ENCODE results near the gene GSTM3. TPM values are rescaled to one million over a fixed set of nuclear protein-coding genes. Genes with fewer than 3 reads are reported as not detected.

The GSTM3 gene
- total and polyA plus RNA-seq, 2 of the 13 experiments (the other 11 are each of a cell fraction or from before 2014, with no cell fraction given) = 127 to 142 TPM

DNA sequence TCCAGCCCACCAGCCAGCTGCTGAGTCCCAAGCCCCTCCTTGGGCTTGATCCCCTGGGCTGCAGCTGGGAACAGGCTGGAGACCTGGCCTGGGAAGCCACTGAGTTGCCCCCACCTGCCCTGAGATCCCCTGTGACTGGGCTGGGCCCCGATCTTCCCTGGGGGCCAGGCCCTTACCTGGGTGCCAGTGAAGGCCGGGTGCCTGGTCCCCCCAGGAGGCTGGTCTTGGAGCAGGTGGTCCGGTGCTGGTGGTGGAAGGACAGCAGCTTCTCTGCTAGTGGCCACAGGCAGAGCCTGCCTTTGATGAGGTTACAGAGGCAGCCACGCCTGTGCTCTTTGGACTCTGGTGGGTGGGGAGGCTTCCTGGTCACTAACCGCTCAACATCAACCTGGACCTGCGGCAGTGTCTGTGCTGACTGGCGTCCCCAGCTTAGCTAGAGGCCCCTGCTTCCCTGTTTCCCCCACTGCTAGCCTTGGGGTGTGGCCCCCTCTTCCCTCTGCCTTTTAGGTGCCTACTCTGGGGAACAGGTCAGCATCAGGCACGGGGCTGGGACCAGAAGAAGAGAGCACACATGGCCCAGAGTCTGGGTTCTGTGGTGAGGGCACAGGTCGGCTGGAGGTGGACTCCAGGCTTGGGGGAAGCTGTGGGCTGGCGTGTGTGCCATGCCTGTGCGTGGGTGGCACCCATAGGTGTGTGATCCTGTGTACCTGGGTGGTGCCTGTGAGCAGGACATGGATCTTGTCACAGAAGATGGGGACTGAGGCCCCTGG is 23.0 kb upstream of the GSTM3 start, which contains the start of gene EPS8L3 (continued):
- TF ChIP-seq, protein P1, sequence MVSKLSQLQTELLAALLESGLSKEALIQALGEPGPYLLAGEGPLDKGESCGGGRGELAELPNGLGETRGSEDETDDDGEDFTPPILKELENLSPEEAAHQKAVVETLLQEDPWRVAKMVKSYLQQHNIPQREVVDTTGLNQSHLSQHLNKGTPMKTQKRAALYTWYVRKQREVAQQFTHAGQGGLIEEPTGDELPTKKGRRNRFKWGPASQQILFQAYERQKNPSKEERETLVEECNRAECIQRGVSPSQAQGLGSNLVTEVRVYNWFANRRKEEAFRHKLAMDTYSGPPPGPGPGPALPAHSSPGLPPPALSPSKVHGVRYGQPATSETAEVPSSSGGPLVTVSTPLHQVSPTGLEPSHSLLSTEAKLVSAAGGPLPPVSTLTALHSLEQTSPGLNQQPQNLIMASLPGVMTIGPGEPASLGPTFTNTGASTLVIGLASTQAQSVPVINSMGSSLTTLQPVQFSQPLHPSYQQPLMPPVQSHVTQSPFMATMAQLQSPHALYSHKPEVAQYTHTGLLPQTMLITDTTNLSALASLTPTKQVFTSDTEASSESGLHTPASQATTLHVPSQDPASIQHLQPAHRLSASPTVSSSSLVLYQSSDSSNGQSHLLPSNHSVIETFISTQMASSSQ (IDR thresholded peaks at IDR 0.05; ENCODE audit: low read depth) = 0 out of 2 replicates have a peak, but pooled peaks have one; percentile 28
- TF ChIP-seq, protein P1 (CRISPR knock-in tag; IDR thresholded peaks at IDR 0.05; ENCODE audit: borderline replicate concordance) = peak; percentile 61; the same call in 1 of the 2 replicates
- TF ChIP-seq ISX (CRISPR knock-in tag; conservative IDR thresholded peaks at IDR 0.05) = no peak
- TF ChIP-seq PRPF4 (IDR thresholded peaks at IDR 0.05; ENCODE audit: low read depth, low read length, poor library complexity, severe bottlenecking) = no peak
- no peak for TF ChIP-seq ZNF260 (CRISPR knock-in tag; IDR thresholded peaks at IDR 0.05; ENCODE audit: borderline replicate concordance, low read depth)
- TF ChIP-seq CREB1 (IDR thresholded peaks at IDR 0.05) = no peak
- TF ChIP-seq CREB1 (CRISPR knock-in tag; IDR thresholded peaks at IDR 0.05) = no peak
- TF ChIP-seq RBM39 (IDR thresholded peaks at IDR 0.05; ENCODE audit: low read depth, low read length, poor library complexity, severe bottlenecking) = no peak
- TF ChIP-seq ZNF879 (CRISPR knock-in tag; IDR thresholded peaks at IDR 0.05) = no peak
- TF ChIP-seq KLF6 (CRISPR knock-in tag; IDR thresholded peaks at IDR 0.05) = no peak
- TF ChIP-seq ZNF24 (IDR thresholded peaks at IDR 0.05) = no peak
- TF ChIP-seq, protein P2, sequence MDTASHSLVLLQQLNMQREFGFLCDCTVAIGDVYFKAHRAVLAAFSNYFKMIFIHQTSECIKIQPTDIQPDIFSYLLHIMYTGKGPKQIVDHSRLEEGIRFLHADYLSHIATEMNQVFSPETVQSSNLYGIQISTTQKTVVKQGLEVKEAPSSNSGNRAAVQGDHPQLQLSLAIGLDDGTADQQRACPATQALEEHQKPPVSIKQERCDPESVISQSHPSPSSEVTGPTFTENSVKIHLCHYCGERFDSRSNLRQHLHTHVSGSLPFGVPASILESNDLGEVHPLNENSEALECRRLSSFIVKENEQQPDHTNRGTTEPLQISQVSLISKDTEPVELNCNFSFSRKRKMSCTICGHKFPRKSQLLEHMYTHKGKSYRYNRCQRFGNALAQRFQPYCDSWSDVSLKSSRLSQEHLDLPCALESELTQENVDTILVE (CRISPR knock-in tag; IDR thresholded peaks at IDR 0.05) = 0 out of 2 replicates have a peak, but pooled peaks have one; percentile 50
- peak; percentile 80 for TF ChIP-seq ZSCAN31 (CRISPR knock-in tag; IDR thresholded peaks at IDR 0.05; ENCODE audit: low read depth)
- TF ChIP-seq ZNF431 (CRISPR knock-in tag; IDR thresholded peaks at IDR 0.05; ENCODE audit: borderline replicate concordance, low read depth) = no peak
- no peak for TF ChIP-seq SRF (IDR thresholded peaks at IDR 0.05; ENCODE audit: low read depth, low read length)
- TF ChIP-seq XRCC5 (optimal IDR thresholded peaks at IDR 0.05; ENCODE audit: low read length) = peak; percentile 87
- no peak for TF ChIP-seq RARG (CRISPR knock-in tag; IDR thresholded peaks at IDR 0.05; ENCODE audit: low read depth)
- no peak for TF ChIP-seq ZNF124 (CRISPR knock-in tag; IDR thresholded peaks at IDR 0.05)
- TF ChIP-seq NFIC (IDR thresholded peaks at IDR 0.05; ENCODE audit: low read length) = no peak
- peak; percentile 53 for TF ChIP-seq ZMYM4 (CRISPR knock-in tag; IDR thresholded peaks at IDR 0.05)
- TF ChIP-seq ZNF562 (CRISPR knock-in tag; IDR thresholded peaks at IDR 0.05; ENCODE audit: borderline replicate concordance) = no peak
- TF ChIP-seq FOXK2 (IDR thresholded peaks at IDR 0.05) = no peak
- peak; percentile 62; the same call in 1 of the 2 replicates for TF ChIP-seq ZNF782 (CRISPR knock-in tag; IDR thresholded peaks at IDR 0.05; ENCODE audit: borderline replicate concordance)
- no peak for TF ChIP-seq ATRX (CRISPR knock-in tag; IDR thresholded peaks at IDR 0.05; ENCODE audit: borderline replicate concordance)
- TF ChIP-seq, protein P3, sequence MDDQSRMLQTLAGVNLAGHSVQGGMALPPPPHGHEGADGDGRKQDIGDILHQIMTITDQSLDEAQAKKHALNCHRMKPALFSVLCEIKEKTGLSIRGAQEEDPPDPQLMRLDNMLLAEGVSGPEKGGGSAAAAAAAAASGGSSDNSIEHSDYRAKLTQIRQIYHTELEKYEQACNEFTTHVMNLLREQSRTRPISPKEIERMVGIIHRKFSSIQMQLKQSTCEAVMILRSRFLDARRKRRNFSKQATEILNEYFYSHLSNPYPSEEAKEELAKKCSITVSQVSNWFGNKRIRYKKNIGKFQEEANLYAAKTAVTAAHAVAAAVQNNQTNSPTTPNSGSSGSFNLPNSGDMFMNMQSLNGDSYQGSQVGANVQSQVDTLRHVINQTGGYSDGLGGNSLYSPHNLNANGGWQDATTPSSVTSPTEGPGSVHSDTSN (CRISPR knock-in tag; IDR thresholded peaks at IDR 0.05; ENCODE audit: borderline replicate concordance) = 0 out of 2 replicates have a peak, but pooled peaks have one; percentile 51
- TF ChIP-seq SMARCC2 (IDR thresholded peaks at IDR 0.05) = no peak

Data from HepG2 (cell line).